MCF 10A (cell line): ENCODE results near the gene TEAD1. TPM values are rescaled to one million over a fixed set of nuclear protein-coding genes. Genes with fewer than 3 reads are reported as not detected.

ENCODE experiments used
- BruUV-seq: library from RNA; stranded (reverse); fragments of 400-500 nt; replicated peaks from 2 replicates; lab custom pipeline; 2021; lab: Mats Ljungman, UMichigan
- CTCF ChIA-PET: fragments of 300-600 bp; sonication (Branson Sonifier 250); formaldehyde crosslinking; extraction: SDS; loops from one replicate; lab custom pipeline; 2021; ENCODE audit warnings: antibody characterized with exemption, inconsistent platforms; lab: Yijun Ruan, JAX
- POLR2A ChIA-PET: fragments of 300-600, 350-650 bp; sonication (Branson Sonifier 250); formaldehyde crosslinking; extraction: SDS; loops from one replicate; lab custom pipeline; 2020; ENCODE audit warnings: antibody characterized with exemption, inconsistent platforms; lab: Yijun Ruan, JAX
- DNase-seq: peaks from one replicate; pipeline ENCODE4 v3.0.0-alpha.2; 2018; ENCODE audit not compliant: unreplicated experiment
- H3K27ac Mint-ChIP-seq: one replicate; pipeline ENCODE4 v1.8.0; 2022; ENCODE audit warnings: mild to moderate bottlenecking, low read depth, mixed read lengths; ENCODE audit not compliant: unreplicated experiment
- H3K27me3 Mint-ChIP-seq: one replicate; pipeline ENCODE4 v1.8.0; 2022; ENCODE audit warnings: mixed read lengths; ENCODE audit not compliant: insufficient read depth, unreplicated experiment
- H3K36me3 Mint-ChIP-seq: one replicate; pipeline ENCODE4 v1.8.0; 2022; ENCODE audit warnings: mild to moderate bottlenecking, moderate library complexity, mixed read lengths; ENCODE audit not compliant: insufficient read depth, unreplicated experiment
- H3K4me1 Mint-ChIP-seq: one replicate; pipeline ENCODE4 v1.8.0; 2022; ENCODE audit warnings: mixed read lengths; ENCODE audit not compliant: insufficient read depth, unreplicated experiment
- H3K4me3 Mint-ChIP-seq: one replicate; pipeline ENCODE4 v1.8.0; 2022; ENCODE audit warnings: mild to moderate bottlenecking, moderate library complexity, mixed read lengths; ENCODE audit not compliant: unreplicated experiment
- H3K9me3 Mint-ChIP-seq: one replicate; pipeline ENCODE4 v1.8.0; 2022; ENCODE audit warnings: mixed read lengths; ENCODE audit not compliant: unreplicated experiment
- CTCF ChIP-seq: fragments of 200-600 bp; IDR thresholded peaks from one replicate; pipeline ENCODE4 v1.8.0; 2022; ENCODE audit warnings: antibody characterized with exemption, mild to moderate bottlenecking; ENCODE audit not compliant: unreplicated experiment
- intact Hi-C: fragments of 100-400 bp; cut with micrococcal nuclease; formaldehyde crosslinking; loops from 2 replicates; pipeline ENCODE4 v1.14.1; 2022
- total RNA-seq: library from RNA; stranded (reverse); gene quantifications from 2 replicates; pipeline ENCODE4 v1.2.3, GENCODE V29; 2022

Gene TEAD1
- total RNA-seq, 1 experiment from 2014 or later, result 123 TPM

GRCh38 chr11:12694183-12694531, 19.9 kb downstream of the TEAD1 start:
- no peak for DNase-seq
- intact Hi-C loops, result no loop called here
- TF ChIP-seq CTCF, result no peak
- Mint-ChIP-seq H3K36me3 (peaks cover 15% of the 10 kb centered on the region), H3K9me3 (no peaks in the 10 kb centered on the region), H3K27me3 (no peaks in the 10 kb centered on the region), H3K4me1 (peaks cover 69% of the 10 kb centered on the region), H3K27ac (peak overlapping the region; percentile 94), H3K4me3 (peak overlapping the region; percentile 62)
- TSS peak; percentile 91 for BruUV-seq
- CTCF ChIA-PET, result interaction anchor here (1.0 to 1.6 kb wide), 6 partner anchors 15 to 363 kb away, joined by 3 to 8 read pairs (median 4); no protein-coding TSS in a partner anchor
- POLR2A ChIA-PET, result interaction anchor here (0.5 to 11.2 kb wide), 24 partner anchors 10 to 430 kb away, joined by 3 to 248 read pairs (median 5); partner anchors contain the start of genes PARVA and TEAD1

- intact Hi-C loops, result no loop called here
- peaks cover 13% of the 10 kb centered on the region for H3K36me3 Mint-ChIP-seq
- ChIA-PET POLR2A (interaction anchor here (0.8 to 11.2 kb wide), 15 partner anchors 9 to 264 kb away, joined by 3 to 248 read pairs (median 6); partner anchors contain the start of gene TEAD1), CTCF (interaction anchor here (0.6 to 1.6 kb wide), 5 partner anchors 15 to 364 kb away, joined by 3 to 5 read pairs (median 4); no protein-coding TSS in a partner anchor)
- H3K27ac Mint-ChIP-seq, result peak overlapping the region; percentile 94
- H3K4me1 Mint-ChIP-seq, result peaks cover 68% of the 10 kb centered on the region
- H3K27me3 Mint-ChIP-seq, result no peaks in the 10 kb centered on the region
- no peak for TF ChIP-seq CTCF
- H3K9me3 Mint-ChIP-seq, result no peaks in the 10 kb centered on the region
- DNase-seq, result no peak
- H3K4me3 Mint-ChIP-seq, result peak overlapping the region; percentile 62
- BruUV-seq, result no TSS peak
Observed at GRCh38 chr11:12695221-12695794, 21.1 kb downstream of the TEAD1 start.

- H3K27ac Mint-ChIP-seq, result peak overlapping the region; percentile 94
- no peak for DNase-seq
- no TSS peak for BruUV-seq
- intact Hi-C loops, result no loop called here
- ChIA-PET POLR2A (interaction anchor here (0.8 to 11.2 kb wide), 5 partner anchors 9 to 28 kb away, joined by 3 to 248 read pairs (median 4); no protein-coding TSS in a partner anchor), CTCF (interaction anchor here (0.7 kb wide), 1 partner anchor 57 kb away, joined by 3 read pairs; no protein-coding TSS in a partner anchor)
- H3K4me1 Mint-ChIP-seq, result peaks cover 70% of the 10 kb centered on the region
- H3K4me3 Mint-ChIP-seq, result no peak overlapping the region
- H3K9me3 Mint-ChIP-seq, result no peaks in the 10 kb centered on the region
- no peaks in the 10 kb centered on the region for H3K27me3 Mint-ChIP-seq
- no peak for TF ChIP-seq CTCF
- H3K36me3 Mint-ChIP-seq, result peaks cover 13% of the 10 kb centered on the region
Observed at GRCh38 chr11:12695873-12696272, 21.7 kb downstream of the TEAD1 start.

- Mint-ChIP-seq H3K36me3 (peaks cover 13% of the 10 kb centered on the region), H3K27ac (peak overlapping the region; percentile 94), H3K27me3 (no peaks in the 10 kb centered on the region), H3K4me3 (no peak overlapping the region), H3K9me3 (no peaks in the 10 kb centered on the region), H3K4me1 (peaks cover 74% of the 10 kb centered on the region)
- POLR2A ChIA-PET, result interaction anchor here (0.5 to 11.2 kb wide), 4 partner anchors 11 to 522 kb away, joined by 3 to 248 read pairs (median 4); no protein-coding TSS in a partner anchor
- no peak for TF ChIP-seq CTCF
- intact Hi-C loops, result no loop called here
- DNase-seq, result peak; percentile 62
- no TSS peak for BruUV-seq
- CTCF ChIA-PET, result no interaction called here
Observed at GRCh38 chr11:12696911-12697581, 22.8 kb downstream of the TEAD1 start.
